Germinal center (tissue), 1 donor: ENCODE measurements around the gene MISFA.
A peak's percentile ranks its signal among the peaks of the same experiment; 100 is the strongest.
"Not testable (repeated sequence)": the region's sequence is repeated elsewhere in the genome, so short reads cannot be mapped to it uniquely, and the experiment has no call there.

Source experiments
- DNase-seq: peaks from one replicate; pipeline ENCODE4 v3.0.0; 2012; ENCODE audit warnings: mixed read lengths, low spot score

The MISFA gene

DNA sequence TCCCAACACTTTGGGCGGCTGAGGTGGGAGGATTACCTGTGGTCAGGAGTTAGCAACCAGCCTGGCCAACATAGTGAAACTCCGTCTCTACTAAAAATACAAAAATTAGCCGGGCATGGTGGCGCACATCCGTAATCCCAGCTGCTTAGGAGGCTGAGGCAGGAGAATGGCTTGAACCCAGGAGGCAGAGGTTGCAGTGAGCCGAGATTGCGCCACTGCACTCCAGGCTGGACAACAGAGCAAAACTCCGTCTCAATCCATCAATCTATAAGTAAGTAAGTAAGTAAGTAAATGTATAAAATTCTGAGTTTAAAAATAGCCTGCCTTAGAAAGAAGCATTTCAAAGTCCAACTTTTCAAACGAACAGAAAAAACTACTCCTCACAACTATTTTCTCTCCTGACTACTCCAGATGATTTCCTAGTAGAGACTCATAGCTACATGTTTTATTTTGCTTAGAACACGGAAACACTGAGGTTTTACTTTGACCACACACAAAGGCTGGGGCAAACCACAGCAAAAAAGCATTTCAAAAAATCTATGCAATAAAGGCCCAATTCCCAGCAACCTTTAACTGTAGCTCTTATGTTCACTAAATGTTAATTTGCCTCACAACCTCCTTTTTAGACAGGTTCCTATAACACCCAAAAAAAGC is 18.2 kb downstream of the MISFA start:
- no peak for DNase-seq

DNA sequence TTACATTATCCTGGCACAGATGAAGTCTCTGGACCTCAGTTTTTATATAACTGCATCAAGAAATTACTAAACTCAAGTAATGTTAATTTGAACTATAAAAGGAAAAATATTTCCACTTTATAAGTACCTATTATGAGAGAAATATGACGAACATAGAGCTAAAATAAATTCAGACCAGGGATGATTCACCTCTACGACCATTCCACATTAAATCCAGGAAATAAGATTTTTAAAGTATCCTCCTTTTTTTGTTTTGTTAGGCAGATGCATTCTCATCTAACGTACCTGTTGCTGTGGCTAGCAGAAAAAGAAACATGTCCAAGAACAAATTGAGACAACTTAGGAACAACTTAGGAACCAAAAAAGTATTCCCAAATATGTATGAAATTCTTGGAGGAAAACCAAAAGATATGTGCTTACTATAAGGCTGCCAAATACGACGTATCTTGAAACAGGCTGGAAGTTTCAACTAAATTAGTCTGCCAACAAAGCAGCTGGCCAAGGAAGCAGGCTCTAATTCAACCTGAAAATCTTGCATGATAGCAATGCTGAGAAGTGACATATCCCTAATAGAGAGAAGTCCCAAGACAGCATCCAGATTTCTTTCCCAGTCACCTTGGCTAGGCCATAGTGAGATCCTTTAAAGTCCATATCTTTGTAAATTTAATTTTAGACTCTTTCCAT is 18.9 kb downstream of the MISFA start:
- DNase-seq, result no peak

- DNase-seq, result no peak
These were observed 24.1 kb downstream of the MISFA start for GRCh38 chr11:18623707-18624106.

- DNase-seq, result no peak
These were observed 24.6 kb downstream of the MISFA start for GRCh38 chr11:18624161-18624560.

- no peak for DNase-seq
These were observed 33.3 kb downstream of the MISFA start for GRCh38 chr11:18632841-18633240.

DNA sequence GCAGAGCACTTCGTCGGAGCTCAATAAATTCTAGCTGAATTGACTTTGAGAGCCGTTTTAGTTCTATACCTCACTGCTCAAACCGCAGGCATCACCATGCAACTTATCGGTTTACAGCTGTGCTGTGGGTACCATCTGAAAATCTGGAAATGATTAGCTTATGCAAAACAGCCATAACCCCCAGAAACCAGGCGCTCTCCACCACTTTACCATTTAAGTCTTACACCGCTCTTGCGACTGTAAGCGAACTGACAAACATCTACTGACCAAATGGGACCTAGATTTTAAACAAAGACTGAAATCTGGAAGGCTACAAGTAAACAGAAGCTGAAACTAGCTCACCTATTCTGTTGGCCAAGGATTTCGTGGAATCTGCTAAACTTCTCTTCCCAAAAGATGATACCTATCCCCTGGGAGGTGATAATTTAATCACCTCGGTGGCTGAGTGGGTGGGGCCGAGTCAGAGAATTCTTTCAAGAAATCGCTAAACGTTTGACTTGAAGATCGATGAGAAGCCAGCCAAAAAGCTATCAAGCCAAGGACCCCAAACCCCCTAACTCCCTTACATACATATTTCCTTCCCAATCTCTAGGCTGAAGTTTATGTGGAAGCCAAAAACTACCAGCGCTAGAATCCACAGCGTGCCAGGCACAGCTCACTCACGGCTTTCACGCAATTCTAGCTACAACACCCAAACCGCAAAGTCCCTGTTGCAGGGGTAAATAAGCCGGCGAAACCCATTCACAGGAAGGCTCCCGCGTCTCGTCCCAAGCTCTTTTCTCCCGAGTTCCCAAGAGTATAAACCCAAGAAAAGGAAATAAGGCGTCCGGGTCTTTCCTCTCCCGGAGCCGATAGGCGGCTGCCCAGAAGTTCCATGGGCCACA is 33.9 kb downstream of the MISFA start:
- DNase-seq, result peak; percentile 14

- DNase-seq, result peak; percentile 95
These were observed 34.8 kb downstream of the MISFA start, which contains the start of gene SPTY2D1 for GRCh38 chr11:18634140-18635032. SPTY2D1 (minus strand) TSS chr11:18634342; CDS start chr11:18634257, 85 bp downstream.

DNA sequence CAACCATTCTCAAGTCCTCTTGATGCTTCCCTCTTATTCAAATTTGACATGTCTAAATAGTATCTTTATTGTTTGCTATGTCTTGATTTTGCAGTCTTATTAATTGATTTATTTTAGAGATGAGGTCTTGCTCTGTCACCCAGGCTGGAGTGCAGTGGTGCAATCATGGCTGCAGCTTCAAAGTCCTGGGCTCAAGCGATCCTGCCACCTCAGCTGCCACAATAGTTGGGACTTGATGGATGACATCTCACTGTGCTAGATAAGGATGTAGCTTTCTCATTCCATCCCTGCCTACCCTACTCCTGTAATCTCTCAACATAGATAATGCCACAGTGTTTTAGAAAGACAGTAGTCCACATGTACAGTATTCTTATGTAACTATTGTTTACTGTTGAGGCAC is 42.1 kb downstream of the MISFA start:
- no peak for DNase-seq

DNA sequence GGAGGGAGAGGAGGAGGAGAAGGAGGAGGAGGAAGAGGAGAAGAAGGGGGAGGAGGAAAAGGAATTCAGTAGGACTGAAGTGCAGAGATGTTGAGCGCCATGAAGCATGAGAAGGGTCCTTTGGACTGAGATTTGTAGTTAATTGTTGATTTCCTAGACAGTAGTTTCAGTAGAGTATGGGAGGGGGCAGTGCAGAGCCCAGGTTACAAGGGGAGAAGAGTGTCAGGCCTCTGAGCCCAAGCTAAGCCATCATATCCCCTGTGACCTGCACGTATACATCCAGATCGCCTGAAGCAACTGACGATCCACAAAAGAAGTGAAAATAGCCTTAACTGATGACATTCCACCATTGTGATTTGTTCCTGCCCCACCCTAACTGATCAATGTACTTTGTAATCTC is 43.4 kb downstream of the MISFA start:
- not testable (repeated sequence) for DNase-seq

DNA sequence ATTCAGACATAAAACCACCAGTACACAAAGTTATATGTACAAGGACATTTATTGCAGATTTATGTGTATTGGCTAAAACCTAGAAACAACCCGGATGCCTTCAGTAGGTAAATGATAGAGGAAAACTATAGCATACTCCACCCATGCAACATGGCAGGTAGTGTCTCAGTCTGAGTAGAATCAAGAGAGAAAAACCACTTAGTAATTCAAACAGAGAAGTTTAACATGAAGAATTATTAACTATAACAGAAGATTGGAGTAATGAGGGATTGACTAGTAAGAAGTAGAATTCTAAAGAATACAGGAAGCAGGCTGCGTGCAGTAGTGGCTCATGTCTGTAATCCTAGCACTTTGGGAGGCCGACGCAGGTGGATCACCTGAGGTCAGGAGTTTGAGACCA is 50.8 kb downstream of the MISFA start:
- DNase-seq, result no peak

DNA sequence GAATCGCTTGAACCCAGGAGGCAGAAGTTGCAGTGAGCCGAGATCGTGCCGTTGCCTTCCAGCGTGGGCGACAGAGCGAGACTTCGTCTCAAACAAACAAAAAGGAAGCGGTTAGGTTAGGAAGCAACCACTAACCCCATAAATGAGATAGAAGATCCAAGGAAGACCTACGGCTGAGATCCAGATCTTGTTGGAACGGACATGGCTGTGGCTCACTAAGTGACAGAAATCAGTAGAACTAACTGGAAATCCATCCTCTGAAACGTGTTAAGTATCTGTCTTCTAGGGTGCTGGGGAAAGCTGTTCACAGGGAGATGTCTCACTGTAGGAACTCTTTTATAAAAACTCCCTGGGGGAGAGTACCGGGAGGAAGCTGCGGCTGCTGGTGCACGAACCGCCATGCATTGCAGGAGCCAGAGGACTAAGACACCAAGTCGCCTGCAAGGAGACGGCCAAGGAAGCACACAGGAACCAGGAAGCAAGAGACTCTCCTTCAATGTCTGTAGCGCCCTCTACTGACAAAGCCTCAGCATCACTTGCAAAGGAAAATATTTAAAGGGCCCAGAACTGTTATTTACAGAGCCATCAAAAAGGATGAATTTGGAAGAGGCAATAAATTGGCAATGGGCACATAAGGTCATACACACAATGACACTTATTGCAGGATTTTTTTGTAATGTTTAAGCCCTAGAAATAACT is 51.4 kb downstream of the MISFA start:
- DNase-seq, result peak; percentile 34
